ENCODE results near the gene RPS29.
"Not testable (repeated sequence)": the region's sequence is repeated elsewhere in the genome, so short reads cannot be mapped to it uniquely, and the experiment has no call there.

RPS29 gene

GRCh38 chr14:49585803-49586672 is at the start of gene RPS29:
RPS29 (minus strand) TSS chr14:49586380; CDS start chr14:49586346, 34 bp downstream.
- peak; percentile 93 for DNase-seq

- DNase-seq = peak; percentile 12
Observed at GRCh38 chr14:49634547-49635334, 48.6 kb upstream of the RPS29 start, which contains the start of gene DNAAF2. DNAAF2 (minus strand) TSS chr14:49635244; CDS start chr14:49635149, 95 bp downstream.

- DNase-seq = peak; percentile 51
Observed at GRCh38 chr14:49633640-49634546, 47.7 kb upstream of the RPS29 start.

DNA sequence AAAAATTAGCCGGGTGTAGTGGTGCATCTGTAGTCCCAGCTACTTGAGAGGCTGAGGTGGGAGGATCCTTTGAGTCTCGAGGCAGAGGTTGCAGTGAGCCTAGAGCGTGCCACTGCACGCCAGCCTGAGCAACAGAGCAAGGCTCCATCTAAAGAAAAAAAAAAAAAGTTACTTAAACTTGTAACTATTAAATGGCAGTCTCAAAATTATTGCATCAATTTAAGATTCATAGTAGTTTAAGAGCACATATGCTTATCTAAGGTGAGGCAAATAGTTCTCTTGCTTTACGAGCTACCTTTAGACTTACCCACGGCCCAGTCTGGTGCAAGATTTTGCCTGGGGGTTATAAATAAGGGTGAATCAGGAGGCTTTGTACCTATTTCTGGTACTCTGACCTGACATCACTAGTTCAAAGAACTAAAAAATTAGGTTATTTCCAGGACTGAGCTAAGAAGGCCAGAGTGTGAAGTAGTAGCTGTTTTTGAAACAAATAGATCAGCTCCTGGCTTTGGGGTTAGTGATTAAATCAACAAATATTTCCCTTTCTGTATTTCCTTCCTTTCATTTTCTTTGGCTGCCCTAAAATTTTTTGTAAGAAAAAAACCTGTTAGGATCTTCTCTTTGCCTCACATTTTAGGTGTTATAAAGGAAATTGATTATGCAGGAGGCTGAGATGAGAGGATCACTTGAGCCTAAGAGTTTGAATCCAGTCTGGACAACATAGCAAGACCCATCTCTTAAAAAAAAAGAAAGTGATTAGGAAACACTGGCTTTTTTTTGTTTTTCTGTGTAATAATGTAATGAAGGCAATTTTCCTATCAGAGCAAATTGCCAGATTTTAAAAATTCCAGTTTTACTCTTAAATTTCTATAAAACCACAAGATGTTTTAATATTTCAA is 38.0 kb upstream of the RPS29 start:
- no peak for DNase-seq

- no peak for DNase-seq
Observed at GRCh38 chr14:49623387-49623786, 37.2 kb upstream of the RPS29 start.

DNA sequence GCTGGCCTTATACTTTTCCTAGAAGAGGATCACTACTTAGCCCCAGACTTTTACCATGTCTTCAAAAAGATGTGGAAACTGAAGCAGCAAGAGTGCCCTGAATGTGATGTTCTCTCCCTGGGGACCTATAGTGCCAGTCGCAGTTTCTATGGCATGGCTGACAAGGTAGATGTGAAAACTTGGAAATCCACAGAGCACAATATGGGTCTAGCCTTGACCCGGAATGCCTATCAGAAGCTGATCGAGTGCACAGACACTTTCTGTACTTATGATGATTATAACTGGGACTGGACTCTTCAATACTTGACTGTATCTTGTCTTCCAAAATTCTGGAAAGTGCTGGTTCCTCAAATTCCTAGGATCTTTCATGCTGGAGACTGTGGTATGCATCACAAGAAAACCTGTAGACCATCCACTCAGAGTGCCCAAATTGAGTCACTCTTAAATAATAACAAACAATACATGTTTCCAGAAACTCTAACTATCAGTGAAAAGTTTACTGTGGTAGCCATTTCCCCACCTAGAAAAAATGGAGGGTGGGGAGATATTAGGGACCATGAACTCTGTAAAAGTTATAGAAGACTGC is 35.9 kb upstream of the RPS29 start:
- DNase-seq = no peak

DNA sequence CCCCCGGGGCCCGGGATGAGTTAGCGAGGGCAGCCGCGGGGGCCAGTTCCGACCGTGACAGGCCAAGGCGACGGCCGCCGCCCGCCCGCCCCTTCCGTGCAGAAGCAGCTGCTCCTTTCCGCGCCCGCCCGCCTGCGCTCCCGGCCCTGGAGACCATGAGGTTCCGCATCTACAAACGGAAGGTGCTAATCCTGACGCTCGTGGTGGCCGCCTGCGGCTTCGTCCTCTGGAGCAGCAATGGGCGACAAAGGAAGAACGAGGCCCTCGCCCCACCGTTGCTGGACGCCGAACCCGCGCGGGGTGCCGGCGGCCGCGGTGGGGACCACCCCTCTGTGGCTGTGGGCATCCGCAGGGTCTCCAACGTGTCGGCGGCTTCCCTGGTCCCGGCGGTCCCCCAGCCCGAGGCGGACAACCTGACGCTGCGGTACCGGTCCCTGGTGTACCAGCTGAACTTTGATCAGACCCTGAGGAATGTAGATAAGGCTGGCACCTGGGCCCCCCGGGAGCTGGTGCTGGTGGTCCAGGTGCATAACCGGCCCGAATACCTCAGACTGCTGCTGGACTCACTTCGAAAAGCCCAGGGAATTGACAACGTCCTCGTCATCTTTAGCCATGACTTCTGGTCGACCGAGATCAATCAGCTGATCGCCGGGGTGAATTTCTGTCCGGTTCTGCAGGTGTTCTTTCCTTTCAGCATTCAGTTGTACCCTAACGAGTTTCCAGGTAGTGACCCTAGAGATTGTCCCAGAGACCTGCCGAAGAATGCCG is 35.1 kb upstream of the RPS29 start:
- DNase-seq = no peak

DNA sequence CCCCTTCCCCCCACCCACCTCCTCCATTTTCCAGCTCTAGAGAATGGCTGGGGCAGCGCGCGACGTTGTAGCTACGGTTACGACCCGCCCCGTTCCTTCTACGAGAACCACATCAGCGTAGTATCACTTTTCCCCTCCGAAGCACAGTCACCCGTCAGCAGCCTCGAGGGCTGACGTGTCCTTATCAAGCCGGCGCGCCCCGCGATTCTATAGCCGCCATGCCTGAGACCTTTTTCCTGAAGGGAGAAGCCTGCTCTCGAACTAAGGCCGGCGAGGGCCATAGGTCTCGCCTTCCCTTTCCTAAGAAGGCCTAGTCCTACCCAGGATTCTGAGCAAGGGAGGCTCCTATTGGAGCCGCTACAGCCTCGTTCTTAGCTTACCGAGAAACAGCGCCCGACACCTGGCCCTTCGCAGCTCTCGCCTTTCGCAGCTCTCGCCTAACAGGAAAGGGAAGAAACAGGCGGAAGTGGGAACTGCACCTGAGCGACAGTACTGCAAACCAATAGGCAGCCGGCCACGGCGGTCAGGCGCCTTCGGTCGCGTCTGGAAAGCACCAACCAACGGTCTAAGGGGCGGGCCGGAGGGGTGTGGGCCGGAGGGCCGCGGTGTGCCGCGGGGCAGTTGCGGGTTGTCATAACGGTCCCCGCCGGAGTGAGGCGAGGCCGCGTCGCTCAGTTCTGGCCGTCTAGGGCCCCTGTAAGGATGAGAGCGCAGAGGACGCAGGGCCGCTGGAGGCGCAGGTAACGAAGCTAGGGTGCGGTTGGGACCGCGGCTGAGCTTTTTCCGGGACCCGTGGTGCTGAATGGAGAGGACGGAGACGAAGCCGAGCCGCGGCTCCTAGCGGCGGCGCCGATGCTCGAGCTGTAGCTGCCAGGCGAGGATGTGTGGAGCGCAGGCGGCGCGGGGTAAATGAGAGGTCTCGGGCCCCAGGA is 34.3 kb upstream of the RPS29 start, which contains the start of the genes MGAT2 and RPL36AL:
TSS of gene MGAT2 (plus strand) at position 618 of the 932 bp plus-strand sequence. CDS start 470 bp downstream, outside the sequence.
TSS of gene RPL36AL (minus strand) at position 445 of the 932 bp plus-strand sequence. CDS start 1,522 bp downstream, outside the sequence.
- DNase-seq = peak; percentile 89

DNA sequence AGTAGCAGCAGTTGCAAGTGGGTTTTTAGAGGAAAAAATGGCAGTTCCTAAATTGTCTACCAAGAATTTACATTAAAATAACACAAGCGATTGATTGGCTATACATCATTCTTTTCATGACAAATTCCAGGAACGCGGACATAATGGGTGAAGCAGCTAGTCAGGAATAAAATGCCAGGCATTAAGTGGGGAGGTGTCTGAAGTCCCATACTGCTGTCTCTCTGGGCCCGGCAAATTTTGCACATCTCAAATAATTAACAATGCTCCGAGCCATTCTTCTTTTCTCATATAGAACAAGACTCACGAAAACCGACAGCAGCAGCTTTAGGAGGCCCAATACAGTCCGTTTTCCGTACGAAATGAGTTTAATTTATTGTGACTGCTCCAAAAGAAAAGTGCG is 33.5 kb upstream of the RPS29 start:
- no peak for DNase-seq

GRCh38 chr14:49619273-49619672 is 33.1 kb upstream of the RPS29 start:
- DNase-seq = not testable (repeated sequence)

- DNase-seq = no peak
Observed at GRCh38 chr14:49617852-49618519, 31.8 kb upstream of the RPS29 start.

DNA sequence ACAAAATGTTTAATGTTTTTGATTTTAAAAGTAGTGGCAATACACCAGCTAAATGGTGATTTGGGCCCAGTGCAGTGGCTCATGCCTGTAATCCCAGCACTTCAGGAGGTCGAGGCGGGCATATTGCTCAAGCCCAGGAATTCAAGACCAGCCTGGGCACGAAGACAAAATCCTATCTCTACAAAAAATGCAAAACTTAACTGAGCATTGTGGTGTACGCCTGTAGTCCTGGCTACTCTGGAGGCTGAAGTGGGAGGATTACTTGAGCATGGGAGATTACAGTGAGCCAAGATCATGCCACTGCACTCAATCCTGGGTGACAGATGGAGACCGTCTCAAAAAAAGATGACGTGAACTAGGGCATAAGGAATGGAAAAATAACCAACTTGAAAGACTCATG is 29.6 kb upstream of the RPS29 start:
- DNase-seq = no peak

GRCh38 chr14:49614196-49614595 is 28.0 kb upstream of the RPS29 start:
- no peak for DNase-seq

DNA sequence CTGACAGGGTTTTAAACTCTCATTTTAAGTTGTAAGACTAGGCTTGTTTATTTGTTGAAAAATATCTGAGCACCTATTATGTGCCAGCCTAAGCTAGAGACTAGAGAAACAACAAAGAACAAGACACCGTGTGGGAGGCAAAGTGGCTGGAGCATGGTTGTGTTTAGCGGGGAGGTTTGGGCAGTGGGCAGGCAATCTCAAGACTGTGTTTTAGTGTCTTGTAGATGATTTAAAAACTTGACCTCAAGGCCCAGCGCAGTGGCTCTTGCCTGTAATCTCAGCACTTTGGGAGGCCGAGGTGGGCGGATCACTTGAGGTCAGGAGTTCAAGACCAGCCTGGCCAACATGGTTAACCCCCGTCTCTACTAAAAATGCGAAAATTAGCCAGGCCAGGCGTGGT is 26.5 kb upstream of the RPS29 start:
- no peak for DNase-seq

DNA sequence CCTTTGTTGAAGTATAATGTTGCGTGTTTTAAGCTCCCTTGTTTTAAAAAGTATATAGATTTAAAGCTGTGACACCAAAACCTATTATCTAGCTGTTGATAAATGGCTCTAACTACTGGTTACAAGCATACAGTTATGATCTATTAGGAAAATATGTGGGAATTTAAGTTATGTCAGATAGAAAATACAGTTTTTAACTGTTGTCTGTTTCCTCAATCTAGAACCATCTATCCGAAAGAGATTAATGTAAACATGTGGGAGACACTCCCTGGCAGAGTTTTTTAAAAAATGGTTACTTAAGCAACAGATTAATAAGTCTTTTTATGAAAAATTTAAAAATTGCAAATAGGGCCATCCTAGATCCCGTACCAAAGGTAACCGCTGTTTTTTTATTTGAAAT is 26.1 kb upstream of the RPS29 start:
- no peak for DNase-seq

GRCh38 chr14:49607583-49607982 is 21.4 kb upstream of the RPS29 start:
- no peak for DNase-seq

GRCh38 chr14:49598485-49599300 is 12.5 kb upstream of the RPS29 start, which contains the start of gene LRR1:
LRR1 (plus strand) TSS chr14:49598940; CDS start chr14:49599021, 81 bp downstream.
- DNase-seq = peak; percentile 45

DNA sequence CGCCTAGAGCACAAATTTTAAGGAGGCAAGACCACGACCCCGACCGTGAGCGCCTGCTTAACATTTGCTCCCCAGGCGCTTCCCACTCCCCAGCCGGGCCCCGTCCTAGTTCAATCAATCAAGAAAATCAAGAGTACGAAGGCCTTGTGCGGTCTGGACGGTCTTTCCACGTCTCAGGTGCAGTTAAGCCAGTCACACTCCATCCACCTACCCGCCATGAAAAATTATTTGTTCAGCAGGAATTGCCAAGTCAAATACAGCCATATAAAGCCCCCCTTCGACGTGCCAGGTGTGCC is 12.0 kb upstream of the RPS29 start:
- DNase-seq = no peak
